Prostate gland (tissue), 2 donors: Measurements from ENCODE around the gene ACVR1. TPM values are rescaled to one million over a fixed set of nuclear protein-coding genes. Genes with fewer than 3 reads are reported as not detected.

ENCODE experiments used
- DNase-seq: peaks from one replicate; pipeline ENCODE4 v3.0.0-alpha.2; 2019; ENCODE audit warnings: low spot score
- H3K27ac ChIP-seq, 2 donors: fragments of 200-600 bp; sonication (generic); 2 replicates each; pipeline ENCODE4 v1.5.1; 2017 to 2019
- H3K27me3 ChIP-seq: fragments of 200-600 bp; sonication (generic); replicated peaks from 2 replicates; pipeline ENCODE4 v1.5.1; 2019; ENCODE audit not compliant: insufficient read depth
- H3K36me3 ChIP-seq, 2 donors: fragments of 200-600 bp; sonication (generic); 1 replicate in 1 of 2; 2 replicates in 1 of 2; pipeline versions ENCODE4 v1.5.1 to v1.8.1; 2017 to 2019
- H3K4me1 ChIP-seq: fragments of 200-600 bp; sonication (generic); replicated peaks from 2 replicates; pipeline ENCODE4 v1.5.1; 2019
- H3K4me3 ChIP-seq, 2 donors: fragments of 200-600 bp; sonication (generic); 2 replicates each; pipeline ENCODE4 v1.5.1; 2017 to 2019
- H3K9me3 ChIP-seq: fragments of 200-600 bp; sonication (generic); 2 replicates; pipeline ENCODE4 v1.5.1; 2017
- CTCF ChIP-seq, 4 experiments: fragments of 200-600 bp in 2 of 4; fragments of 450-650 bp in 2 of 4; sonication (generic) in 2 of 4; IDR thresholded peaks; 1 replicate in 3 of 4; 2 replicates in 1 of 4; pipeline ENCODE4 v1.5.1; 2016 to 2019; ENCODE audit warnings: antibody characterized with exemption in 4 of 4, mild to moderate bottlenecking in 2 of 4, moderate library complexity in 2 of 4
- POLR2A ChIP-seq: fragments of 450-650 bp; IDR thresholded peaks from one replicate; pipeline ENCODE4 v1.6.1; 2016; ENCODE audit warnings: antibody characterized with exemption, mild to moderate bottlenecking
- POLR2AphosphoS5 ChIP-seq: sonication (generic); formaldehyde crosslinking; IDR thresholded peaks from one replicate; pipeline ENCODE4 v1.6.1; 2017; ENCODE audit warnings: antibody characterized with exemption
- WGBS: methylation state at CpG from one replicate; pipeline ENCODE4 v1.1.5; 2018; 5-methylcytosine and 5-hydroxymethylcytosine counted together
- intact Hi-C: fragments of 100-400 bp; cut with DNase I; formaldehyde crosslinking; loops from one replicate; pipeline ENCODE4 v1.14.2; 2022
- total RNA-seq, 2 donors: library from RNA; depleted of rRNA; stranded (reverse); fragments of >200 nt; gene quantifications; one replicate each; pipeline ENCODE4 v1.1.0, GENCODE V29; 2016

The ACVR1 gene
- total RNA-seq, 2 donors from 2014 or later: 16.0 to 21.5 TPM

GRCh38 chr2:157779794-157780193 lies 96.3 kb downstream of the ACVR1 start:
- no peaks in the 10 kb centered on the region for H3K36me3 ChIP-seq
- intact Hi-C loops: loop anchor here (5.0 kb wide), 1 partner anchor 228 kb away; no protein-coding TSS in a partner anchor
- no peak for TF ChIP-seq POLR2A
- no peak for TF ChIP-seq POLR2AphosphoS5
- no peak for TF ChIP-seq CTCF (IDR thresholded peaks at IDR 0.05)
- no peaks in the 10 kb centered on the region for H3K27me3 ChIP-seq
- no peak for DNase-seq
- no peaks in the 10 kb centered on the region for H3K9me3 ChIP-seq
- H3K4me1 ChIP-seq: no peaks in the 10 kb centered on the region
- WGBS: 22% methylated on average over 2 of the region's 2 CpGs
- H3K27ac ChIP-seq: no peak overlapping the region
- no peak overlapping the region for H3K4me3 ChIP-seq

GRCh38 chr2:157777427-157777826 lies 98.7 kb downstream of the ACVR1 start:
- Histone ChIP-seq H3K9me3 (no peaks in the 10 kb centered on the region), H3K27ac (no peak overlapping the region), H3K27me3 (no peaks in the 10 kb centered on the region), H3K4me3 (no peak overlapping the region), H3K36me3 (no peaks in the 10 kb centered on the region), H3K4me1 (no peaks in the 10 kb centered on the region)
- DNase-seq: no peak
- no peak for TF ChIP-seq POLR2AphosphoS5
- TF ChIP-seq CTCF (IDR thresholded peaks at IDR 0.05): peak; percentile 9 to 77 (median 68)
- no peak for TF ChIP-seq POLR2A
- intact Hi-C loops: loop anchor here (5.0 kb wide), 1 partner anchor 230 kb away; no protein-coding TSS in a partner anchor
- 67% methylated on average over 4 of the region's 4 CpGs for WGBS

- Histone ChIP-seq H3K27me3 (no peaks in the 10 kb centered on the region), H3K27ac (no peak overlapping the region), H3K9me3 (no peaks in the 10 kb centered on the region), H3K36me3 (no peaks in the 10 kb centered on the region), H3K4me3 (no peak overlapping the region), H3K4me1 (no peaks in the 10 kb centered on the region)
- intact Hi-C loops: no loop called here
- DNase-seq: no peak
- no peak for TF ChIP-seq POLR2AphosphoS5
- TF ChIP-seq POLR2A: no peak
- no peak for TF ChIP-seq CTCF (IDR thresholded peaks at IDR 0.05)
- 64% methylated on average over 1 of the region's 1 CpG for WGBS
Measured at GRCh38 chr2:157771234-157771633, 104.9 kb downstream of the ACVR1 start.

GRCh38 chr2:157769856-157770255 lies 106.3 kb downstream of the ACVR1 start:
- H3K4me3 ChIP-seq: no peak overlapping the region
- intact Hi-C loops: no loop called here
- H3K9me3 ChIP-seq: no peaks in the 10 kb centered on the region
- no peaks in the 10 kb centered on the region for H3K36me3 ChIP-seq
- H3K27ac ChIP-seq: no peak overlapping the region
- no peaks in the 10 kb centered on the region for H3K4me1 ChIP-seq
- DNase-seq: no peak
- no peaks in the 10 kb centered on the region for H3K27me3 ChIP-seq
- TF ChIP-seq POLR2A: no peak
- no peak for TF ChIP-seq POLR2AphosphoS5
- no peak for TF ChIP-seq CTCF (IDR thresholded peaks at IDR 0.05)
- WGBS: 92% methylated on average over 2 of the region's 2 CpGs

- TF ChIP-seq POLR2A: no peak
- TF ChIP-seq POLR2AphosphoS5: no peak
- TF ChIP-seq CTCF (IDR thresholded peaks at IDR 0.05): no peak
- Histone ChIP-seq H3K9me3 (no peaks in the 10 kb centered on the region), H3K27ac (no peak overlapping the region), H3K4me3 (no peak overlapping the region), H3K4me1 (no peaks in the 10 kb centered on the region), H3K27me3 (no peaks in the 10 kb centered on the region), H3K36me3 (no peaks in the 10 kb centered on the region)
- WGBS: 96% methylated on average over 14 of the region's 14 CpGs
- DNase-seq: no peak
- intact Hi-C loops: no loop called here
Measured at GRCh38 chr2:157764386-157764785, 111.7 kb downstream of the ACVR1 start.
